COLO668 (cell line): ENCODE results near the gene VKORC1.
A peak's percentile ranks its signal among the peaks of the same experiment; 100 is the strongest.

Source experiments
- DNase-seq: peaks from one replicate; lab custom pipeline; 2025; ENCODE audit not compliant: unreplicated experiment; lab: John Stamatoyannopoulos, UW

Gene VKORC1

GRCh38 chr16:31130336-31130891, 35.8 kb upstream of the VKORC1 start:
- no peak for DNase-seq

- DNase-seq, result no peak
Observed at GRCh38 chr16:31129568-31130335, 35.2 kb upstream of the VKORC1 start.

- DNase-seq, result no peak
Observed at GRCh38 chr16:31128711-31129567, 34.3 kb upstream of the VKORC1 start.

- DNase-seq, result no peak
Observed at GRCh38 chr16:31127182-31127581, 32.6 kb upstream of the VKORC1 start.

- no peak for DNase-seq
Observed at GRCh38 chr16:31125844-31126243, 31.2 kb upstream of the VKORC1 start.

GRCh38 chr16:31120129-31120528, 25.5 kb upstream of the VKORC1 start:
- DNase-seq, result no peak

- no peak for DNase-seq
Observed at GRCh38 chr16:31118223-31119155, 23.9 kb upstream of the VKORC1 start.

GRCh38 chr16:31117384-31118222, 23.0 kb upstream of the VKORC1 start, which contains the start of gene KAT8:
TSS of gene KAT8 (plus strand) at chr16:31117664. CDS start at chr16:31117682, 18 bp downstream.
- DNase-seq, result peak; percentile 98

- no peak for DNase-seq
Observed at GRCh38 chr16:31114468-31114867, 19.9 kb upstream of the VKORC1 start.

GRCh38 chr16:31113121-31114120, 18.8 kb upstream of the VKORC1 start:
- no peak for DNase-seq

GRCh38 chr16:31112711-31113110, 18.1 kb upstream of the VKORC1 start:
- no peak for DNase-seq

- no peak for DNase-seq
Observed at GRCh38 chr16:31111881-31112466, 17.4 kb upstream of the VKORC1 start.

- DNase-seq, result no peak
Observed at GRCh38 chr16:31110106-31111034, 15.8 kb upstream of the VKORC1 start.

- no peak for DNase-seq
Observed at GRCh38 chr16:31109622-31110021, 15.0 kb upstream of the VKORC1 start.

GRCh38 chr16:31108794-31109558, 14.4 kb upstream of the VKORC1 start:
- DNase-seq, result no peak

GRCh38 chr16:31108035-31108793, 13.6 kb upstream of the VKORC1 start, which contains the start of gene BCKDK:
TSS of gene BCKDK (plus strand) at chr16:31108386. CDS start at chr16:31109224, 838 bp downstream.
- peak; percentile 76 for DNase-seq
